IPS-18a (cell line): ENCODE measurements around the gene ARHGEF4.

Source experiments
- H3K27ac ChIP-seq: one replicate; pipeline ENCODE4 v1.5.1; 2013; ENCODE audit warnings: low read length
- H3K27me3 ChIP-seq: one replicate; pipeline ENCODE4 v1.6.1; 2013; ENCODE audit warnings: mild to moderate bottlenecking, low read length; ENCODE audit not compliant: control insufficient read depth, insufficient read depth
- H3K36me3 ChIP-seq: one replicate; pipeline ENCODE4 v1.6.1; 2013; ENCODE audit warnings: low read depth, low read length; ENCODE audit not compliant: control insufficient read depth
- H3K4me1 ChIP-seq: one replicate; pipeline ENCODE4 v1.6.1; 2013; ENCODE audit warnings: low read depth, low read length; ENCODE audit not compliant: control insufficient read depth
- H3K4me3 ChIP-seq: one replicate; pipeline ENCODE4 v1.5.1; 2013; ENCODE audit warnings: low read length
- H3K9ac ChIP-seq: one replicate; pipeline ENCODE4 v1.6.1; 2013; ENCODE audit warnings: mild to moderate bottlenecking, low read length, moderate library complexity
- H3K9me3 ChIP-seq: one replicate; pipeline ENCODE4 v1.6.1; 2013; ENCODE audit warnings: low read depth, low read length; ENCODE audit not compliant: control insufficient read depth

Gene ARHGEF4

DNA sequence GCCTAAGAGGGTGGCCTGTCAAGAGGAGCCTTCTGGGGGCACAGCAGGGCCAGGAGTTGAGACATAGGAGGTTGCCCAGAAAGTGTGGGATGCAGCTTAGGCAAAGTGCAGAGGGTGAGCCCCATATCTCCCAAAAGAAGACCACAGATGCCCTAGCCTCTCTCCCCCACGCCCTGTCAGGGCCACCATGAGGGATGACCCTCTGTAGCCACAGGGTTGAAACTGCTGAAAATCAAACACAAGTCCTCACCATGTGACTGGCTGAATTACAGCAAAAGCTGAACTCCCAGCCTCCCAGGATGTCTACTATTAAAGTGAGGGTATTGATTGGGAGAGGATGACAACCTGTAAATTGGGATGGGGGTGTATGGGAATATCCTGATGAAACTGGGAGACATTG is 37.4 kb upstream of the ARHGEF4 start:
- Histone ChIP-seq H3K27ac (no peak overlapping the region), H3K36me3 (no peaks in the 10 kb centered on the region), H3K4me1 (peaks cover 4% of the 10 kb centered on the region), H3K9ac (no peak overlapping the region), H3K4me3 (no peak overlapping the region), H3K27me3 (peaks cover 19% of the 10 kb centered on the region), H3K9me3 (no peaks in the 10 kb centered on the region)

DNA sequence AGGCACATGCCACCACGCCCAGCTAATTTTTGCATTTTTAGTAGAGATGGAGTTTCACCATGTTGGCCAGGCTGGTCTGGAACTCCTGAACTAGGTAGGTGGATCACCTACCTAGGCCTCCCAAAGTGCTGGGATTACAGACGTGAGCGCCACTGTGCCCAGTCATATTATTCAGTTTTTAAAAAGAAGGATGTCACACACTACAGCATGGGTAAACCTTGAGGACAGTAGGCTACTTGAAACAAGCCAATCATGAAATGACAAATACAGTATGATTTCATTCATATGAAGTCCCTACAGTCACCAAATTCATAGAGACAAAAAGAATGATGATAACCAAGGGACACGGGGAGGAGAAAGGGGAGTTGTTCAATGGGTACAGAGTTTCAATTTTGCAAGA is 31.1 kb upstream of the ARHGEF4 start:
- Histone ChIP-seq H3K9me3 (no peaks in the 10 kb centered on the region), H3K27me3 (no peaks in the 10 kb centered on the region), H3K9ac (no peak overlapping the region), H3K36me3 (no peaks in the 10 kb centered on the region), H3K4me3 (no peak overlapping the region), H3K27ac (no peak overlapping the region), H3K4me1 (no peaks in the 10 kb centered on the region)

DNA sequence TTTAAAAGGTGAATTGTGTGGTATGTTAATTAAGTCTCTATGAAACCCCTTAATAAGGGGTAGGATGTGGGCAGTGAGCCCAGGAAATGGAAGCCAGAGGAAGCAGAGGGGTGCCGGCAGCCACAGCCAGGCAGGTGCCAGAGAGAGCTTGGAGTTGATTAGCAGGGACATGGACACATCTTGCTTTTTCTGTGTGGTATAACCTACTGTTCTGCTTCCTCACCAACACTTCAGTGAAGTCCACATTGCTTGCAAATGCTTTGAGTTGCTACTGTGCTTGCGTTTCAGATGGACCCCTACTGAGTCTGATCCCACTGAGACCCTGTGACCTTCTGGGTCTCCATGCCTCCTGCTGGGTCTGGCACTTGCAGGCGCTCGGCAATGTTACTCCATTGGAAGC is 30.3 kb upstream of the ARHGEF4 start:
- no peak overlapping the region for H3K27ac ChIP-seq
- no peaks in the 10 kb centered on the region for H3K9me3 ChIP-seq
- no peak overlapping the region for H3K9ac ChIP-seq
- no peaks in the 10 kb centered on the region for H3K36me3 ChIP-seq
- no peaks in the 10 kb centered on the region for H3K4me1 ChIP-seq
- no peaks in the 10 kb centered on the region for H3K27me3 ChIP-seq
- H3K4me3 ChIP-seq, result no peak overlapping the region

DNA sequence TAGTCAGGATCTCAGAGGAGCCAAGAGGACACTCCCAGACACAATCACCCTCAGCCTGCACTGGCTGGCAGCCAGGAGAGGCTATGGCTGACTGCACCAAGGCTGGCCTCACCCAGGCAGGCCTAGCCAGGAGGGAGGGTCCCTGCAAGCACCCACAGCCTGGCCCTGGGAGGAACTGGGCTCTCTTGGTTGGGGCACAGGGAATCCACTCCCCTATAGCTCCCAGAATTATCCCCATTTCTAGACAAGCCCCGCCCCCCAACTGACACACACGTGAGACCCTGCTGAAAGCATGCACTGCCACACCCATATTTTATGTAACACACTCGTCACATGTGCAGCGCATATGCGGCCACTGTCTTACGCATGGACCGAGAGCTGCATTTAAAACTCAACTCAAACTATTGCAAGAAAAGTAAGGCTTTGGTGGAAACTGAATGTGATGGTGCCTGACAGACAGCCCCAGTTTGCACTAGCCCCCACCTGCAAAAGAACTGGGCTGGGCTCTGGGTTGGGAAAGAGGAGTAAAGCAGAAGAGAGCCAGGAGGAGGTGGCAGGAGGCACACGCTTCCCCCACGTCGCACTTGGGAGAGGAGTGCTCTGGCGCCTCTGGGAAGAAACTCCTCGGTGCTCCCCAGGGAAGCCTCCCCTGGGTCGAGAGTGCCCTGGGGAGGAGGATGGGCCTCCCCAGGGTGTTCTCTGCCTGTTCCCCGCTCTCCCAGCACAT is 28.9 kb upstream of the ARHGEF4 start:
- Histone ChIP-seq H3K27ac (no peak overlapping the region), H3K4me3 (no peak overlapping the region), H3K4me1 (no peaks in the 10 kb centered on the region), H3K36me3 (no peaks in the 10 kb centered on the region), H3K9ac (no peak overlapping the region), H3K27me3 (no peaks in the 10 kb centered on the region), H3K9me3 (no peaks in the 10 kb centered on the region)

DNA sequence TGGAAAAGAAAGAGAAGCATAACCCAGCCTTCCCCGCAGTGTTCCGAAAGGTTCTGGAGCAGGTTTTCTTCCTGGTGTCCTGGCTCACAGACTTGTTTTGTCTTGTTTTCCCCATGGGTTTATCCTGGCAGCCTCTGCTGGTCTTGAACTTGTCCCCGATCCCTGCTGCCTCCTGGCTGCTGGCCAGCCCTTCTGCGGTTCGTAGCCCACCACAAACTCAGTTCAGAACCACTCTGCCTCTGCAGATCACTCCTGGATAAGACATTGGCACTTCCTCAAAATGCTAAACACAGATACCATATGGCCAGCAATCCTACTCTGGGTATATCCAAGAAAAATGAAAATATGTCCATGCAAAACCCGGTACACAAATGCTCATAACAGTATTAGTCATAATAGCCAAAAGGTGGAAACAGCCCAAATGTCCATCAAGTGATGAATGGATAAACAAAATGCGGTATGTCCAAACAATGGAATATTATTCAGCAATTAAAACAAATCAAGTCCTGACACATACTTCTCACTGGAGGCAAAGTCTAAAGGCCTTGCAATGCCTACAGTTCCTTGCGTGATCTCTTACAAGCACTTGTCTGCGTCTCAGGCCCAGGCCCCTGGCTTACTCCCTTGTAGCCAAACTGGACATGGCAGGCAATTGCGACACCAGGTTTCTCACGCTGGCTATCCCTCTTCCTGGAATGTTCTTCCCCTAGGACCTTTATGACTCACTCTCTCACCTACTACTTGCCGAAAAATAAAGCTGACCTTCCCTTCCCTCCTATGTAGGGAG is 28.0 kb upstream of the ARHGEF4 start:
- H3K9me3 ChIP-seq, result no peaks in the 10 kb centered on the region
- no peak overlapping the region for H3K27ac ChIP-seq
- H3K27me3 ChIP-seq, result no peaks in the 10 kb centered on the region
- no peak overlapping the region for H3K9ac ChIP-seq
- no peaks in the 10 kb centered on the region for H3K4me1 ChIP-seq
- no peaks in the 10 kb centered on the region for H3K36me3 ChIP-seq
- no peak overlapping the region for H3K4me3 ChIP-seq

DNA sequence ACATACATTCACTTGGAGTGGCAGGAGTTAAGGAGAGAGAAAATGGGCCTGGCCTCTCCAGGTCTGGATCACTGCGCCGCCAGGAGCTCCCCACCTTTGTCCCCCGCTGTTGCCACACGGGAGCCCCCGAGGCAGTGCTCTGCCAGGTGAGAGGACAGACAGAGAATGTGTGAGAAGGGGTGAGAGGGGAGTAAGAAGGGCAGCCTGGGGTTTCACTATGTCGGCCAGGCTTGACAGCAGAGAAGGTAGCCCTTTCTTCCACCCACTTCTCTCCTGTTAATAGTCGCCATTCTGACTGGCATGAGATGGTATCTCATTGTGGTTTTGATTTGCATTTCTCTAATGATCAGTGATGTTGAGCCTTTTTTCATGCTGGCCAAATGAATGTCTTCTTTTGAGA is 26.2 kb upstream of the ARHGEF4 start:
- Histone ChIP-seq H3K9ac (no peak overlapping the region), H3K27ac (no peak overlapping the region), H3K4me3 (no peak overlapping the region), H3K9me3 (no peaks in the 10 kb centered on the region), H3K27me3 (no peaks in the 10 kb centered on the region), H3K4me1 (no peaks in the 10 kb centered on the region), H3K36me3 (no peaks in the 10 kb centered on the region)

DNA sequence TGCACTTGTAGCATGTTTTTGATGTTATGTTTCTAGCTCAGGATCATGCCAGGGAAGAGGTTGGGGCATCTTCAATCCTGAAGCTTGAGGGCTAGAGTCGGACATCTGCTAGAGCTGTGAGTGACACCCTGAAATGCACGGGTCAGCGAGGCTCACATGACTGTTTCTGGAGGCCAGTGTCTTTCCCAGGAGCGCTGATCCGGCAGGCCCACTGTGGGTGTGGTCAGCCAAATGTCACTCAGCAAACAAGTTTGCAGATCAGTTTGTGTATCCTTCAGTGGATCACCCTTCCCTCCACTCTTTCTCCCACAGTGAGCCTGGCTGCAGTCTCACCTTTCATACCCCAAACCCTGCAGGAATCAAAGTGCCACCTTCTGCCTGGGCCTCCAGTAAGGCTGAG is 23.0 kb upstream of the ARHGEF4 start:
- H3K9ac ChIP-seq, result no peak overlapping the region
- no peak overlapping the region for H3K27ac ChIP-seq
- no peaks in the 10 kb centered on the region for H3K4me1 ChIP-seq
- no peaks in the 10 kb centered on the region for H3K27me3 ChIP-seq
- no peak overlapping the region for H3K4me3 ChIP-seq
- no peaks in the 10 kb centered on the region for H3K36me3 ChIP-seq
- H3K9me3 ChIP-seq, result no peaks in the 10 kb centered on the region

DNA sequence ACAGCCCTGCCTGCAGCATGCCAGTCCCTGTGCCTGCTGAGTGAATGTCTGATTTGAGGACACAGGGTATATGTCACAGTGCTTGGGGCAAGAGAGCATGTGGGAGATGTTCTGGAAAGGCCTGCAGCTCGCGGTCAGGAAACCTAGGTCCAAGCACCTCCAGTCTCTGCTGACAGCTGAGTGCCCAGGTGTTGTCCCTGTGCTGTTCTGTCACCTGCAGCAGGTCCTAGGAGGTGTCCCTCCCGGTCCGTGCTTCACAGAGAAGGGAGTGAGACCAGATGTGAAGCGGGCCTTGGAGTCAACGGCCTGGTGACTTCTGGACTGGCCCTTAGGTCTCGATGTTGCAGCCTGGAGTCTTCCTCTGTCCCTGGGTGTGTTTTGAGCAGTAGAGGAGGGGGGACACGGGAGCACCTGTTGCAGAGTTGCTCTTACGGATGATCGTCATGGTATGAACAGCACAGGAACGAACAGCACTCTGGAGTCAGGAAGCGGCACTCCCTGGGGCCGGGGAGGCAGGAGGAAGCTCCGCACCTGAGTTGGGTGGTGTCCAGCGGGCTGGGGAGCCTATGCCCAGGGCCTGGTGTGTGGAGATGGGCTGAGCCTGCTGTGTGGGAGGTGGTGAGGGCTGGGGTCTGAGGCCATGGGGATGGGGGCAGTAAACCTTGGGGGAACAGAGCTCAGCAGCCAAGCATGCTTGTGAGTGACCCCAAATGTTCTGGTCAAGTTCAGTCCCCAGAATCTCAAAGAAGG is 21.6 kb upstream of the ARHGEF4 start:
- H3K27ac ChIP-seq, result no peak overlapping the region
- H3K27me3 ChIP-seq, result no peaks in the 10 kb centered on the region
- peaks cover 5% of the 10 kb centered on the region for H3K4me1 ChIP-seq
- no peaks in the 10 kb centered on the region for H3K36me3 ChIP-seq
- H3K9me3 ChIP-seq, result no peaks in the 10 kb centered on the region
- no peak overlapping the region for H3K4me3 ChIP-seq
- no peak overlapping the region for H3K9ac ChIP-seq

DNA sequence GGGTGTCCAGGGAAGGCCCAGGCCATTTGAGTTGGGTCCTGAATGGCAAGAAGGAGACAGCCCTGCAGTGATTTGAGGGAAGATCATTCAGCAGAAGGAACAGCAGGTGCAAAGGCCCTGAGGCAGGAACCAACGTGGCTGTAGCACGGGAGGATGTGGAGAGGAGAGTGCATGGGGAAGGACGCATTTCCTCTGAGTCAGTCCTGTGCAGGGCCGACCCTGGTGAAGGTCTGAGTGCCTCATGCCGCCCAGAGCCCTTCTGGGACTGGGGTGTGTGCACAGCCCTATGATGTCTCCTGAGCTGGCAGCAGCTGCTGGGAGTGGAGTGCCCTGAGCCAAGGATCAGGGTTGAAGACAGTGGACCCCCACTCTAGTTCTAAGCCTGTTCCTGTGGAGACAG is 17.9 kb upstream of the ARHGEF4 start:
- H3K36me3 ChIP-seq, result no peaks in the 10 kb centered on the region
- no peaks in the 10 kb centered on the region for H3K9me3 ChIP-seq
- no peak overlapping the region for H3K27ac ChIP-seq
- no peak overlapping the region for H3K4me3 ChIP-seq
- H3K9ac ChIP-seq, result no peak overlapping the region
- no peaks in the 10 kb centered on the region for H3K27me3 ChIP-seq
- peaks cover 15% of the 10 kb centered on the region for H3K4me1 ChIP-seq

DNA sequence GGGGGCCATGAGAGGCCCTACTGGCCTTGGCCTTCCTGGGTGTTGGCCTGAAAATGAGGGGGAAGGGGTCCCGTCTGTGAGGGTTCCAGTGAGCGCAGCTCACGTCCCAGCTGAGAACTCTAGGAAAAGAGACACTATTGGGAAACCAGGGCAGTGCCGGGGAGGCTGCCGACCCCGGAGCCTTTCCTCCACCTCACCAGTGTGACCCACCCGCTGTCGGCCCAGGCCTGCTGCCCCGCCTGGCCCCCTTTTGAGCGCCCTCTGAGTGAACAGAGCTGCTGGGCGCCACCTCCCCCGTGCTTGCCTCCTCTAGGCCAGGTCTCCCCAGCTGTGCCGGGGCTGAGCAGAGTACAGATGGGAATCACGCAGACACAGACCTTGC is 17.5 kb upstream of the ARHGEF4 start:
- H3K4me1 ChIP-seq, result peaks cover 15% of the 10 kb centered on the region
- no peaks in the 10 kb centered on the region for H3K9me3 ChIP-seq
- H3K4me3 ChIP-seq, result no peak overlapping the region
- no peak overlapping the region for H3K9ac ChIP-seq
- H3K36me3 ChIP-seq, result no peaks in the 10 kb centered on the region
- H3K27ac ChIP-seq, result no peak overlapping the region
- no peaks in the 10 kb centered on the region for H3K27me3 ChIP-seq

DNA sequence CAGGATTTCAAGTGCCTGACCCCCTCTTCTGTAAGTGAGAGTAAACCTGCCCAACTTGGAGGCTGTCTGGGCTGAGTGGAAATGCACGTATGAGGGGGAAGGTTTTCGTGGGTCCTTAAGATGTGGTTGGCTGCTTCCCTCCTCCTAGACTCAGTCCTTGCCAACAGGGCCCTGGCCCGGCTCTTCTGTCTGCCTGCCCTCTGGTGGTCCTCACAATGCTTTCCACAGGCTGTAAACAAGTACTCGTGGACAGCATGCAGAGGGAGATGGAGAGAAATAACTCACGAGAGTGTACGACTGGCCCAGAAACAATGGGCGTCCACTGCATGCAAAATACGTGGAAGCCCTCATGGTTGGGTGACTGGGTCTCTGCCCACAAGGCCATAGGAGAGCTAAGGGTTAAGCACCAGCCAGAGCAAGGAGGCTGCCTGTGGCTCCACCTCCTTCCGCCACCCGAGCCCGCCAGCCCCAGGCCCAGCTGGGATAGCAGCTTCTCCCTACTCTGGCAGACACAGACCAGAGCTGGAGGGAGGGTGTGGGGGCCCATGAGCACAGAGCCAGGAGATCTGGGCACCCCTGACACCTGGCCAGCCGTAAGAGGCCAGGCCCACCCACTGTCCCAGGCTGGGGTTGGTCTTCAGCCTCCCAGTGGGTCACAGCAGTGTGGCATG is 17.0 kb upstream of the ARHGEF4 start:
- Histone ChIP-seq H3K27me3 (no peaks in the 10 kb centered on the region), H3K4me1 (peaks cover 18% of the 10 kb centered on the region), H3K27ac (no peak overlapping the region)

More for the DNA sequence above, 17.0 kb upstream of the ARHGEF4 start:
- H3K36me3 ChIP-seq, result no peaks in the 10 kb centered on the region
- H3K9ac ChIP-seq, result no peak overlapping the region
- no peaks in the 10 kb centered on the region for H3K9me3 ChIP-seq
- H3K4me3 ChIP-seq, result peak overlapping the region; percentile 25
